Ramos (cell line): ENCODE data around the gene ZNF792.
"Not testable (repeated sequence)": the region's sequence is repeated elsewhere in the genome, so short reads cannot be mapped to it uniquely, and the experiment has no call there.

Experiments
- in situ Hi-C: fragments of 300-500 bp; cut with MboI; formaldehyde crosslinking; loops from one replicate; pipeline ENCODE4 v1.14.3; 2022; ENCODE audit warnings: low sequenced_read_pairs; ENCODE audit not compliant: unreplicated experiment

ZNF792 gene

DNA sequence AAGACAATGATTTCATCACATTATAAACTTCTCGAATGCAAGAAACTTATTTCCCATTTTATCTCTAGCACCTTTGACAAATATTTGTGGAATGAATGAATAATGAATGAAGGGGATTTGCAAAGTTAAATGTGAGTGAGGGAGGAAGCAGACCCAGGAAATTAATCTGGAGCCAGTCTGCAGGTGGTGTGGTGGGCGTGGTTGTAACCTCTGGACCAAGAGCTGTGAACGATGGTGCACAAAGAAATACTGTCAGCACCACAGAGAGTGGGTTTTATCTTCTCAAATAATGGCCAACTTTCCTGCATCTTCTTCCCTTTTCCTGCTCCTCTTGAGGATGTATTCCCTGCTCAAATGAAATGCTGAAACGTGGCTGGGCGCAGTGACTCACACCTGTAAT, 11.0 kb upstream of the ZNF792 start:
- in situ Hi-C loops, result no loop called here

DNA sequence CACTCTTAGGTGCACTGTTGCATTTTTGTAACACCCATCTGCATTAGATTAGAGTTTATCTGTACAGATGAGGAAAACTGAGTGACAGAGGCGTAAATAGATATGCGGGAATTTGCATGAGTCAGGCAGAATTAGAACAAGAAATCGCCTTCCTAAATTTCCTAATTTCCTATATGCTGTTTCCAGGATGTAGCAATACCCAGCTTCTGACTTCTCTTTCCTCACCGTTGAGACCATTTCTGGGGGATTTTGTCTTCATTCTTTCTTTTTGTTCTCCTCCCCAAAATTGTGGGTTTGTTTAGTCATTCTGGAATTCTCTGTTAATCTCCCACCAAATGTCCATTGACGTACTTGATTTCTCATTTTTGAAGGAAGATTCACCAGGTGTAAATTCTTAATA, 10.6 kb upstream of the ZNF792 start:
- in situ Hi-C loops, result no loop called here

GRCh38 chr19:34972163-34972705, 8.2 kb upstream of the ZNF792 start:
- in situ Hi-C loops, result no loop called here

- in situ Hi-C loops, result not testable (repeated sequence)
These were observed 6.3 kb upstream of the ZNF792 start for GRCh38 chr19:34970185-34970780.

DNA sequence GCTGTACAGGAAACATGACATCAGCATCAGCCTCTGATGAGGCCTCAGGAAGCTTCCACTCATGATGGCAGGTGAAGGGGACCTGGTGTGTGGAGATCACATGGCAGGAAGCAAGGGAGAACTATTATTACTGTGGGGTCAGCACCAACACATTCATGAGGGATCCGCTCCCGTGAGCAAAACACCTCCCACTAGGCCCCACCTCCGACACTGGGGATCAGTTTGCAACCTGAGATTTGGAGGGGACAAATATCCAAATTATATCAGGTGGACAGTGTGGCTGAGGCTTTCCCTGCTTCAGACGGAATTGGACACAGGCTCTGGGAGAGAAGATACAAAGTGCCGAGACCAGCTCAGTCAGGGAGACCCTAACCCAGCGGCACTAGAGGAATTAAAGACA, 5.7 kb upstream of the ZNF792 start:
- in situ Hi-C loops, result no loop called here

- in situ Hi-C loops, result no loop called here
These were observed 3.5 kb upstream of the ZNF792 start for GRCh38 chr19:34967551-34967950.

DNA sequence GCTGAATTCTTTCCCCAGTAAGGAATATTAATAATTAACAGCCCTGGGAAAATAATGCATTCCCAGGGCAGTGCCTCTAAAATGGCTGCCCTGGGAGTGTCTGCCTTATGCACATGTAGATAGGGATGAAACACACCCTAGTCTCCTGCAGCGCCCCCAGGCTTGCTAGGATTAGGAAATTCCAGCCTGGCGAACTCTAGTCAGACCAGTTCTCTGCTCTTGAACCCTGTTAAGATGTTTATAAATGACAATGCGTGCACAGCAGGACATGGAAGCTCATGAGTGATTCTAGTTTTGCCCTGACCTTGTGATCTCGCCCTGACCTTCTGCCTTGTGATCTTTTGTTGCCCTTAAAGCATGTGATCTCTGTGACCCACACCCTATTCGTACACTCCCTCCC, 1.5 kb upstream of the ZNF792 start:
- in situ Hi-C loops, result not testable (repeated sequence)

- in situ Hi-C loops, result loop anchor here (5.0 kb wide), 1 partner anchor 48 kb away; no protein-coding TSS in a partner anchor
These were observed 569 bp upstream of the ZNF792 start for GRCh38 chr19:34964598-34964997.

DNA sequence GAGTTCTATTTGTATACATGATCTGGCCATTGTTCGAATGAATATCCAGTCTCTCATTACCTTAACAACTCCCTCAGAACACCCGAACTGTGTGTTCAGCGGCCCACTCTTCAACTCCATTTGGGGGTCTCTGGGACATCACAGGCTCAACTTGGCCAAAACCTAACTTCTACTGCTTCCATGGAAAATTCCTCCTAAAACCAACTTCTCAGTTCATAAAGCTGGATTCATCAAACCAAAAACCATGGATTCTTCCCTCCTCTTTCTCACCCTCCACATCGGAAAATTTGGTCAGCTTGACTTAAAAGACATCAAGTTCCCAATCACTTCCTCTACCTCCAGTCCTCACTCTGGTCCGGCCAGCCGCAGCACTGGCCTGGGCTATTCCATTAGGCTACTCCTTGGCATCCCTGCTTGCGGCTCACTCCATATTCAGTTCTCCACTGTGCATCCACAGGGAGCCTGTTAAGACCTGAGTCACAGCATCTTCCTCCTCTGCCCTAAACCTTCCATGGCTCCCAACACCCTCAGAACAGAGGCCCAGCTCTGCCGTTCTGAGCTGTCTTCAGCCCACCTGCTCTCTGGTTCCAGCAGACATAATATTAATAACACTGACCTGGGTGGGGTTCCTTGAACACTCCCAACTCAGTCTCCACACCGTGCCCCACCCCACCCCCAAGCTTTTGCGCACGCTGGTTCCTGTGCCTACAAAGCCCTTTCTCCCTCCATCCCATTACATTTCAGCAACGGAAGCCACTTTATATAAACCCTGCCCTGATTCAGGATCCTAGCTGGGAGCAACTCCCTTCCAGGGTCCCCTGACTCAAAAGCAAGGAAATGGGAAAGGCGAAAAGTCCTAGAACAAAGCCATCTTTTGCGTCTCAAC, 1.1 kb downstream of the ZNF792 start:
- in situ Hi-C loops, result loop anchor here (5.0 kb wide), 1 partner anchor 49 kb away; no protein-coding TSS in a partner anchor

DNA sequence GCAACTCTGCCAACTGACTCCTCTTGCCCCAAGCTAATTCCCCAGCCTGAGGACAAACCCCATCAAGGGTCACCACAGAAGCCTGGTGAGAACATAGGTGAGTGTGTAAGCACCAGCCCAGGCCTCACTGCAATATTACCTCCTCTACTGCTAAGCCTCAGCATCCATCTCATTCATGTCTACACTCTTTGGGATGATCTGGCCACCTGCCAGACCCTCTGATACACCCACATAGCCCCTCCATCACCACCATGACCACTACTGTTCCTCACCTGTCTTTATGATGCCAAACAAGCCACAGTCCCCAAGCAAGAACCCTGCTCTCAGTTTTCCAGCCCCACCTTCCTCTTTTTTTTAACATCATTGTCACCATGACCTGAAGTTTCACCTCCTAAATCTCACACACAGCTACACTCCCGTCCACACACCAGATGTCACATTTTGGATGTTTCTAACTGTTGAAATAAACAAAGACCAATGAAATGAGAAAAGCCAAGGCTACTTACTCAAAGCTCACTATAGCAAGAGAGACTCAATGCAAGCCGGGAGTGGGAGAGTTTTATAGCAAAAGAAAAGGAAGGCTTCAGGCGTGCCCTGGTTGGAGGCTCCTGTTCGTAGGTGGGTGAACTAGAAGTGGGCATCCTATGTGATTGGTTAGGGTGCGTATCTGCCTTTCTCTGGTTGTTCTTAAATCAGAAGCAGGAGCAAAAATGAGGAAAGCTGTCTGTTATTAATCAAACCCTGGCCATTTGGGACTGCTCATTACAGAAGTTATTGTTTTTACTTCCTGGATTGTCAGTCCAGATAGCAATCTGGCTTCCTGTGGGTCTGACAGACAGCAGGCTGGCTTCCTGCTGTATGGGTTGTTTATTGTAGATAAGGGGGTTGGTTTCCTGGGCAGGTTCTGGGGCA, 2.0 kb downstream of the ZNF792 start:
- in situ Hi-C loops, result loop anchor here (5.0 kb wide), 1 partner anchor 50 kb away; no protein-coding TSS in a partner anchor

GRCh38 chr19:34960940-34961679, 2.9 kb downstream of the ZNF792 start:
- in situ Hi-C loops, result loop anchor here (5.0 kb wide), 1 partner anchor 51 kb away; no protein-coding TSS in a partner anchor

GRCh38 chr19:34960103-34960805, 3.8 kb downstream of the ZNF792 start:
- in situ Hi-C loops, result loop anchor here (5.0 kb wide), 1 partner anchor 52 kb away; no protein-coding TSS in a partner anchor

DNA sequence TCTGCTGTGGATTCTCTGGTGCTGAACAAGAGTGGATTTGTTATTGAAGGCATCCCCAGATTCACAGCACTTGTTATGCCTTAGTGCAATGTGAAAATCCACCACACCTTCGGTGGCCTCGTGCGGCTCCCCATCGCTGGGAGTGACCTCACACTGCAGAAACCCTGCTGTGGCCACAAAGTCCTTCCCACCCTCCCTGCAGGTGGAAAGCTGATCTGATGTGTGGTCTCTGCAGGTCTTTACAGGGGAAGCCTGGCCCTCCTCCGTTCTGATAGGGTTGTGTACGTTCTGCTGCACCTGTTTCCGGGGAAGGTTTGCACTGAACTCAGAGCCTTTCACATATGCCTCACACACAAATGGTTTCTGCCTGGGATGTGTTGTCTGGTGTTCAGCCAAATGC, 5.0 kb downstream of the ZNF792 start:
- in situ Hi-C loops, result no loop called here

DNA sequence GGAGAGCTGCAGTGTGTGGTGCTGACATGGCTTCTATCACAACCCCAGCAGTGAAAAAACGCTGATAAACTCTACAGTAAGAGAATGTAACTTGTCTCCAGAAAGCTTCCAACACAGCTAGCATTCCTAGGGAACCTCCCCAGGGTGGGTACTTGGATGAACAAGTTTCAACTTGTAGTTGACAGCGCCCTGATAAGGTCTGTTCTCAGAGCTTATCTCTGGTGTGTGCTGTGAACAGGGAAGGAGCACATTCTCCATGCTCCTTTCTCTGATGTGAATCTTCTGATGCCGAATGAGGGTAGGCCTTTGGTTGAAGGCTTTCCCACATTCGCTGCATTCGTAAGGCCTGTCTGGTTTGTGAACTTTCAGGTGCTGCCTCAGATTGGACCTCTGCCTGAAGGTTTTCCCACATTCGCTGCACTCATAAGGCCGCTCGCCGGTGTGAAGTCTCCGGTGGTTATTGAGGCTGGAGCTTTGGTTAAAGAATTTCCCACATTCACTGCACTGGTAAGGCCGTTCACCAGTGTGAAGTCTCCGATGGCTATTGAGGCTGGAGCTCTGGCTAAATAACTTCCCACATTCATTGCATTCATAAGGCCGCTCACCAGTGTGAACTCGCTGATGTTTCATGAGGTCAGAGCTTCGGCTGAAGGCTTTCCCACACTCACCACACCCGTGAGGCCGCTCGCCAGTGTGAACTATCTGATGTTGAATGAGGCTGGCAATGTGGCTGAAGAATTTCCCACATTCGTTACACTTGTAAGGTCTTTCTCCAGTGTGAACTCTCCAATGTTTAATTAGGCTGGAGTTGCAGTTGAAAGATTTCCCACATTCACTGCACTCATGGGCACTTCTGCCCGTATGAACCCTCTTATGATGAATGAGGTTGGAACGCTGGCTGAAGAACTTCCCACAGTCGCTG, 5.9 kb downstream of the ZNF792 start:
- in situ Hi-C loops, result no loop called here

GRCh38 chr19:34953092-34953491, 10.9 kb downstream of the ZNF792 start:
- in situ Hi-C loops, result no loop called here

DNA sequence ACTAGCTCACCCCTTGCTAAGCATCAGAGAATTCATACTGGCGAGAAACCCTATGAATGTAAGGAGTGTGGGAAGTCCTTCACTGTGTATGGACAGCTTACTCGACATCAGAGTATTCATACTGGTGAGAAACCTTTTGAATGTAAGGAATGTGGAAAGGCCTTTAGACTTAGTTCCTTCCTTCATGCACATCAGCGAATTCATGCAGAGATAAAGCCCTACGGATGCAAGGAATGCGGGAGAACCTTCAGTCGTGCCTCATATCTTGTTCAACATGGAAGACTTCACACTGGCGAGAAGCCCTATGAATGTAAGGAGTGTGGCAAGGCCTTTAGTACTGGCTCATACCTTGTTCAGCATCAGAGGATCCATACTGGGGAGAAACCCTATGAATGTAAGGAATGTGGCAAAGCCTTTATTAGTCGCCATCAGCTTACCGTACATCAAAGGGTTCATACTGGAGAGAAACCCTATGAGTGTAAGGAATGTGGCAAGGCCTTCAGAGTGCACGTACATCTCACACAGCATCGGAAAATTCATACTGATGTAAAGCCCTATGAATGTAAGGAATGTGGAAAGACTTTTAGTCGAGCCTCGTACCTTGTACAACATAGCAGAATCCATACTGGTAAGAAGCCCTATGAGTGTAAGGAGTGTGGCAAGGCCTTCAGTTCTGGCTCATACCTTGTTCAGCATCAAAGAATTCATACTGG, 20.0 kb downstream of the ZNF792 start:
- in situ Hi-C loops, result no loop called here

- in situ Hi-C loops, result no loop called here
These were observed 25.1 kb downstream of the ZNF792 start for GRCh38 chr19:34938886-34939285.
